HG03432 (cell line): ENCODE results near the gene PEX11G.

ENCODE experiments used
- ATAC-seq: cut with Tn5 transposase; IDR thresholded peaks from one replicate; pipeline ENCODE4 v1.9.1; 2021; ENCODE audit warnings: mild to moderate bottlenecking, moderate library complexity; ENCODE audit not compliant: unreplicated experiment

Gene PEX11G

DNA sequence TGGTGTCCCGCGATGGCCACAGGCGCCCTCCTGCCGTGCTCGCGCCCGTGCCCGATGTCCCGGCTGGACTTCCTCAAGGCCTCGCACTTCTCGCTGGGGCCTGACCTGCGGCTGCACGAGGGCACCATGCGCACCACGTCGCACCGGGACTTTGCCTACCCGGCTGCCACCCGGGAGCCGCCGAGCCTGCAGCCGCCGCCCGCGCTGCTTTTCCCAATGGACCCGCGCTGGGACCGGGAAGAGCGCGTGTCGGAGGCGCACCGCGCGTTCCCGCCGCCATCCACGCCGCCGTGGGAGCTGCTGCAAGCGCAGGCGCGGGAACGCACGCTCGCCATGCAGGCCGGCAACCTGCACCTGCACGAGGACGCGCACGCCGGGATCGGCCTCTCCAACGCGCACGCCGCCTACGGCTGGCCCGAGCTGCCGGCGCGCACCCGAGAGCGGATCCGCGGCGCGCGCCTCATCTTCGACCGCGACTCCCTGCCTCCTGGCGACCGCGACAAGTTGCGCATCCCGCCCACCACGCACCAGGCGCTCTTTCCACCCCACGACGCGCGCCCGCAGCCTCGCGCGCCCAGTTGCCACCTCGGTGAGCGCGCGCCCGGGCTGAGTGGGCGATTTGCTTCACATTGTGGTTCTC is 12.1 kb upstream of the PEX11G start:
- no peak for ATAC-seq

DNA sequence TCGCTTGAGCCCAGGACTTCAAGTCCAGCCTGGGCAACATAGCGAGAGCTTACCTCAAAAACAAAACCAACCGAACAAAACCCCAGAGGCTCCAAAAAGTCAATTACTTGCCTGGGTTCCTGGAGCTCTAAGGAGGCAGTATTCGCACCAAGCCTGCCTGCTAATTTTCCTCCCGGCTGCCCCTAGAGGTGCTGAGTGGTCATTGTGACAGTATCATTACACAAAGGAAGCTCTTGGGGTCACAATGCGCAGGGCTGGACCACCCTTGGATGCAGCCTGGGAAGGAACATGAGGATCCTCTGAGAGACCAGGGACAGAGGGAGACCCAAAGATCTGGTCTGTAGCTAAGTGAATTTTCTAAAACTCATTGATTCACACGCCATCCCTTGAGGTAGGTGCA is 8.5 kb upstream of the PEX11G start:
- no peak for ATAC-seq

DNA sequence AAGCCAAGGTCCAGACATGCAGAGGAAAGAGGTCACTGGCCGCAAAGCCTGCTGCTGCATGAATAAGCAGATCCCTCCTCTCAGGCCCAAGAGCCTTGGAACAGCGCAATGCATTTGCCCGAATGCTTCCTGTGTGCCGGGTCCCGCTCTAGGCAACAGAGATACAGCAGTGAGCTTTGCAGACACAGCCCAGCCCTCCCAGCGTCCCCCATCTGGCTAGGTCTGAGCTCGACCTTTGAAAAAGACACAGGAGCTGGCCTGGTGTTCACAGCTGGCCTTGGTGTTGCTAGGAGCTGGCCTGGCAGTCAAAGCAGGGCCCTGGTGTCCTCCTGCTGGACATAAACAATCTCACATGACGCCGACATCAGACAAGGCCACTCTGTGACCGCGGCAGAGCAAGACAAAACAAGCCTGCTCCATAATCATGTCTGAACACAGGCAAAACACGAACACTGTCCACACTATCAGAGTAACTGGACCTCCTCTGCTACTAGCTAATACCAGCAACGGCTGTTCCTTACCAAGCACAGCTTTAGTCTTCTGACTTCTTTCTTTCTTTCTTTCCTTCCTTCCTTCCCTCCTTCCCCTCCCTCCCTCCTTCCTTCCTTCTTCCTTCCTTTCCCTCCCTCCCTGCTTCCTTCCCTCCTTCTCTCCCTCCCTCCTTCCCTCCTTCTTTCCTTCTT is 5.7 kb upstream of the PEX11G start:
- ATAC-seq = no peak

DNA sequence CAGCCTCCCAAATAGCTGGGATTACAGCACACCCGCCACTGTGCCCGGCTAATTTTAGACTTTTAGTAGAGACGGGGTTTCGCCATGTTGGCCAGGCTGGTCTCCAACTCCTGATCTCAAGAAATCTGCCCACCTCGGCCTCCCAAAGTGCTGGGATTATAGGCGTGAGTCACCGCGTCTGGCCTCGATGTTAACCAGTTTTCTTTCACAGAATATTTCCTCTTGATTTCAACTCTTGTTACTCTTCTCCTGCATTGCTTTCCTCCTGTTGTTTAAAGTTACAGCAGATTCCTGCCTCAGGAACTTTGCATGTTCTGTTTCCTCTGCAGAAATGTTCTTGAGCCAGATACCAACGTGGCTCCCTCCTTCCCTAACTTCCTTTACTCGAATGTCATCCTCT is 3.7 kb upstream of the PEX11G start:
- no peak for ATAC-seq

DNA sequence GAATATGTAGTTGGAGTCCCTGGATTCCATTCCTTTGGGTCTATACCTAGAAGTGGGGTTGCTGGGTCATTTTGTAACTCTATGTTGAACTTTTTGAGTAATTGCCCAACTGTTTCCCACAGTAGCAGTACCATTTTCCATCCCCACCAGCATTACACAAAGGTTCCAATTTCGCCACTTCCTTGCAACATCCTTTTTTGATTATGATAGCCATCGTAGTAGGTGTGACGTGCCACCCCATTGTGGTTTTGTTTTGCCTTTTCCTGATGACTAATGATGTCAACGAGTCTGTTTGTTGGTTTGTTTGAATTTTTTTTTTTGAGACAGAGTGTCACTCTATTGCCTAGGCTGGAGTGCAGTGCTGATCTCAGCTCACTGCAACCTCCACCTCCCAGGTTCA is 3.3 kb upstream of the PEX11G start:
- ATAC-seq = no peak

DNA sequence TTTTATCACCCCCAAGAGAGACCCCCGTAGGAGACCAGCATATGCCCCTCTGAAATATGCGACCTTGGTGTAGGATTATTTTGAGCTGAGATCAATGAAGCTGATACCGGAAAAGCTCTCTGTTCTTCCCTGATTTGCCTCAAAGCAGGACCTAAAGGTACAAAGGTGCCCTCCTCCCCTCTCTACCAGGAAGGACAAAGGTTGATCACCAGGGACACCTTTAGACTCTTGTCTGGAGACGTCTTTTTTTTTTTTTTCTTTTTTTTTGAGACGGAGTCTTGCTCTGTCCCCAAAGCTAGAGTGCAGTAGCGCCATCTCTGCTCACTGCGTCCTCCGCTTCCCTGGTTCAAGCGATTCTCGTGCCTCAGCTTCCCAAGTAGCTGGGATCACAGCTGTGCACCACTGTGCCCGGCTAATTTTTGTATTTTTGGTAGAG is 792 bp upstream of the PEX11G start:
- ATAC-seq = no peak

DNA sequence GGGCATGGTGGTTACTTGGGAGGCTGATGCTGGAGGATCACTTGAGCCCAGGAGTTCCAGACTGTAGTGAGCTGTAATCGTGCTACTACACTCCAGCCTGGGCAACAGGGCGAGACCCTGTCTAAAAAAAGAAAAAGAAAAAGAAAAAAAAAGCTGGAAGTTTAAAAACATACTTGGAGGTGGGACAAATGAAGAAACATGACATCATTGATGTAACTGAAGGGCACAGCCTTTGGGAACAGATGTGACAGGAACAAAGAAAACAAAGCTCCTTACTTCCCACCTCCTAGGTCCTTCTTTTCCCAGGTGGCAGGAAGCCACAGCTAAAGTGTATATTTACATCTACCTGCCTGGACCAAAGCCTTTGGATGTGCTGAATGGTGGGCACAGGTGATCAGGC is 1.9 kb downstream of the PEX11G start:
- ATAC-seq = no peak

DNA sequence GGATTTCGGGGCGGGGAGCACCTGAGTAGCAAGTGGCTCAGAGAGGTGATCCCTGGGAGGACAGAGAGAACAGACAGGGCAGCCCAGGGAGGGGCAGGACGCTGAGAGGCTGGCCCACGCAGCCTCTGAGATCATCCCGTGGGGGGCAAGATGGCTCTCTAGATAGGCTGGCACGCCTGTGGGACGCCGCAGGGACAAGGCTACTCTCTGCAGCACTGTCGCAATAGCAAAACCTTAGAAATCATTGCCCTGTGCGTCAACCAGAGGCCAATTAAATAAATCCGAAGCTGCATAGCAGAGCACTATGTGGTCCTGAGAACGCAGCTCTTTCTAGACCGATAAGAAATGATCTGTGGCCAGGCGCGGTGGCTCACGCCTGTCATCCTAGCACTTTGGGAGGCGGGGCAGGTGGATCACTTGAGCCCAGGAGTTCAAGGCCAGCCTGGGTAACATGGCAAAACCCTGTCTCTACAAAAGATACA is 5.1 kb downstream of the PEX11G start:
- no peak for ATAC-seq

DNA sequence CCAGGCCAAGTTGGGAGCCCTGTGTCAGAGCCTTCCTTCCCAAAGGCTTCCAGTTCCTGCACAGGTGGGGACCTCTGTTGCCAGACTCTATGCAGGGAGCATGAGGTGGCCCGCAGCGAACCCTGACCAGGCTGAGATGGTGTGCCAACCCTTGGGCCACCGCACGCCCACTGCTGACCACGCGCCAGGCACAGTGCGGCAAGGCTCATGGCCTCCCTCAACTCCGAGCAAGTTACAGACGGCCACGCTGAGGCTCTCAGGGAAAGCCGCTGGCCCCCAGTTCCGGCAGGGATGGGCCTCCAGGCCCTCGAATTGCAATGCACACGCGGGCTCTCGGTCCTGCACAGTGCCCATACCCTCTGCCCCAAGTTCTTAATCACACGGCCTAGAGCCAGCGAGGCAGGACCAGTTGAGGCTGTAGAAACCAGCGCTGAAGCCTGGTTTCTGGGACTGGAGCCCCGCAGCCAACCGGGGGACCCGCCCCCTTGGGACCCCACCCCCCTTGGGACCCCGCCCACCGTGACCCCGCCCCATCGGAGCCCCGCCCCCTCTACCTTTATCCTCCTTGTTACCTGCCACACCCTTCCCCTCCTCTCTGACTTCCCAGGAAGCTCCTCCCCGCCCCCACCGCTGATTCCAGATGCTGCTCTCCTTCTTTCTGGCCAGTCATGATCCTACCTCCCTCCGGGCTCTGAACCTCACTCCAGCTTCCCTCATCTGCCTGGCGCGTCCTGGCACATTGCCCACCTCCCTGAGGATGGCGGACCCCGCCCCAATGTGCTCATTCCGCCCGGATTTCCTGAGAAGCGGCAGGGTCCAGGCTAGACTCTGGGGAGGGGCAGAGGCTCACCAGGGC is 6.0 kb downstream of the PEX11G start:
- no peak for ATAC-seq

DNA sequence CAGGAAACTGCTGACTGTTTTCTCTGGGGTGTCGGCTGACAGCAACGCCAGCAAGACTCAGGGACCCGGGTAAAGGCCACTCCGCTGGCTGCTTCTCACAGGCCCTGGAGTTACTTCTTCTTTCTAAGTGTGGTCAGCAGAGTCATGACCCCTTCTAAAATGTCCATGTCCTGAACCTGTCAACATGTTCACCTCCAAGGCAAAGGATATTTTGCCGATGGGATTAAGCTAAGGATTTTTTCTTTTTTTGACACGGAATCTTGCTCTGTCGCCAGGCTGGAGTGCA is 7.9 kb downstream of the PEX11G start:
- no peak for ATAC-seq

DNA sequence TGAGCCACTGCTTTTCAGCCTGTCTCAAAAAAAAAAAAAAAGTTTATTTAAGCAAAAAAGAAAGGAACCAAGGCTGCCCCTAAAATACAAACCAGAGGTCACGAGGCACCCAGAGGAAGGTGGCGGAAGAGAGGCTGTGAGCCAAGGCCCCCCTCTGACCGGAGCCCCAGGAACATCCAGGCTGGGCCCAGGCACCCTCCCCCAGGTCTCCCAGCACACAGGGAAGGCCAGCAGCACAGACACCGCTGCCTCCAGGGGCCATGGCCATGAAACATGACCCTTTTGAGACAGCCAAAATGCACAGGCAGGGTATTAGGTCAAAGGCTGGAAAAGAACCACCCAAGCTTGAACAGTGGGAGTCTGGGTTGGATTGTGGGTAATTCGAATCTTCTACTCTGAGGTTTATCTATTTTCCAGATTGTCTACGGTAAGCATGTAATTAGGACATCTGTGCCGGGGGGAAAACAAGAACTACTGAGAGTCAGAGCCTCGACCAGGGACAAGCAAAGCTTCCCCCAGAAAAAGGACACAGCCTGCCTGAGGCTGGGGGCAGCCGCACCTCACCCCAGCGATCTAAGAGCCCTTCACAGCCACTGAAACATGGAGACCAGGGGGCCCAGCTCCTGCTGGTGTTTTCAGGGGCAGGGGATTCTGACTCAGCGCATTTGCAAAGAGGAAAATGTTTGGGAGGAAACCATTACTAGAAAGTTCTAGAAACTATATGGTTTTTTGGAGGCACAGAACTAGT is 8.4 kb downstream of the PEX11G start:
- ATAC-seq = no peak

DNA sequence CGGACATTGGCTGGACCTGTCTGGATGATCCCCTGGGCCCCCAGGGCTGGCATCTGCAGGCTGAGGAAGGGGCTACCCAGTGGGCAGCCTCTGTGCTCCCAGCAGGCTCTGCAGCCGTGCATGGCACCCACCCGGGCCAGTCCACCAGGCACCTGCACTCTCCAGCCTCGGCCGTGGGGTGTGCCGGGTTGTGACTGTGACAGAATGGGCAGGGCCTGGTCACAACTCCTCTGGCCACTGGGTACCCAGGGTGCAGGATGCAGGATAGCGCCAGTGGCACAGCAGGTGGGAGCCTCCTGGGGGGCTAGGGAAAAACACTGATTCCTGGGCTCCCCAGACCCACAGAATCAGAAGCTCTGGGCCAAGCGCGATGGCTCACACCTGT is 10.0 kb downstream of the PEX11G start:
- no peak for ATAC-seq

DNA sequence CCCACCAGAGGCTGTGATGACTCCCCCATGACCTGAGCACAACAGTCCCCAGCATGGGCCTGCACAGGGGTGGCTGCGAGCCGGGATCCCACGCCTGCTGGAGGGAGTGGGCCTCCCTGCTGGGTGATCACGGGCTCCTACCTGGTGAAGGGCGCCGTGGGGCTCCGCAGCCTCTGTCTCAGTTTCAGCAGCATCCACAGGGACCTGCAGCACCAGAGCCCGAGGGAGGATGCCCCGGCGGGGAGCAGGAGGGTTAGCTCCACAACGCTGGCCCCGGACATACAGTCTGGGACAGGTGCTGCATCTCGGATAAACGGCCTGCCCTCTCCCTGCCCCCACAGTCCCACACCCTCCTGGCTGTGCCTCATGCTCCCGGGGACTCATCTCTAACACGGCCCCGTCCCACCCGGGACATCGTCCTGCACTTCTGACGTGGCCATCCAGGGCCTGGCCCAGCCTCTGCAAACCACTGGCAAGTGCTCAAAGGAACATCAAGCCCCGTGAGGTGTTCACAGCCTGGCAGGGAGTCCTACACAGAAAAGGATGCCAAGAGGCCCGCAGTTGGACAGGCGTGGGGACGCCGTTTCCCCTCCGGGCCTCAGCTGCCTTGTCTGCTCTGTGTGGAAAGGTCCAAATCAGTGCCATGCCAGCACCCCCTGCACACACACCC is 10.5 kb downstream of the PEX11G start:
- ATAC-seq = no peak

DNA sequence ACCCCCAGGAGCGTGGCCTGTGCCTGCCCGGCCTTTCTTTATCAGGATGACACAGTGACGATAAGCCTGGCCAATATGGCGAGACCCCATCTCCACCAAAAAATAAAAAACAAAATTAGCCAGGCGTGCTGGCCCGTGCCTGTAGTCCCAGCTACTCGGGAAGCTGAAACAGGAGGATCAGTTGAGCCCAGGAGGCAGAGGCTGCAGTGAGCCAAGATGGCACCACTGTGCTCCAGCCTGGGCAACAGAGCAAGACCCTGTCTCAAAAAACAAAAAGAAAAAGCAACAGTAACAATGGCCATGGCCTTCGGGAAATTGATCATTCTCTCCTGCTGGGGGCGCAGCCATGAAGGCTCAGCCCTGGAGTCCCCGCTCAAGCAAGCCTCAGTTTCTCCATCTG is 11.1 kb downstream of the PEX11G start:
- no peak for ATAC-seq

DNA sequence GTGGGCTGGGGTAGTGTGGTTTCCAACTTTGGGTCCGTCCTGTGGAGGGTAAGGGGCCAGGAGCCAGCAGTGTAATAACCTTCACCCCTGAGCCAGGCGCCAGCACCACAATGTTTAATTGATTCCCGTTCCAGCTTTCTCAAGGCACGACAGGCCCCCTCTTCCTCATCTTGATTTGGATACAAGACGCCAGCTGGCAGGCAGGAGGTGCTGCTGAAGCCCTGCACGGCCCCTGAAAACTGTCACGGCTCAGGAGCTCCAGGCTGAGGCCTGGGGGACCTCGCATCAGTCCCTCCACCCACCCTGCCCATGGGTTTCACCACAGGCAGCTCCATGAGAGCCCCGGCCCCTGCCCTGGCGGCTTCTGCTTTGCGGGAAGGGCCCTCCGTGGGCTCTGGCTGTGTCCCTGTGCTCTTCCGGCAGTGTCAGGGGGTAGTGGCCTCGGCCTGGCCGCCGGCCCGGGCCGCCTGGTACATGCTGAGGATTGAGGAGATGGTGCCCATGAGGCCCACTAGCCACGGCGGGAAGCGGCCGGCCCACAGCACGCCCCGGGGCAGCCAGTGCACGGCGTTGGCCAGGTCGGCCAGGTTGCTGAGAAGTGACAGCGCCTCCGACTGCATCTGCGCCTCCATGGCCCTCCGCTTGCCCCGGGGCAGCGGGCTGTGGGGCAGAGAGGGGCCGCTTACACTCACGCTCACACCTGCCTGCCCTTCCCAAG is 11.9 kb downstream of the PEX11G start:
- no peak for ATAC-seq

DNA sequence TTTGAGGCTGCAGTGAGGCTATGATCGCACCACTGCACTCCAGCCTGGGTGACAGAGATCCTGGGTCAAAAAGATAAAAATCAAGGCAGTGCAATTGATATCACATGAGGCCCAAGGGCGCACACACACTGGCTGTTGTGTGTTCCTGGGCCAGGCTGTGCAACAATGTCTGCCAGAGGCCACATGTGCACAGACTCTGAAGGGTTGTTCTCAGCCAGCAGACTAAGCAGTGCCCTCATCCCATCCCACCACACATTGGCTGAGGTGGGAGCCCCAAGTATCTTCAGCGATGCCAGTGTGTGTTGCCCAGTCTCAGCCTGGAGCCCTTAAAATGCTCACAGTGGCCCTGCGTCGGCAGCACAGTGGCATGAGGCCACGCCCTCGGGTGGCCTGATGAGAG is 12.6 kb downstream of the PEX11G start:
- no peak for ATAC-seq

DNA sequence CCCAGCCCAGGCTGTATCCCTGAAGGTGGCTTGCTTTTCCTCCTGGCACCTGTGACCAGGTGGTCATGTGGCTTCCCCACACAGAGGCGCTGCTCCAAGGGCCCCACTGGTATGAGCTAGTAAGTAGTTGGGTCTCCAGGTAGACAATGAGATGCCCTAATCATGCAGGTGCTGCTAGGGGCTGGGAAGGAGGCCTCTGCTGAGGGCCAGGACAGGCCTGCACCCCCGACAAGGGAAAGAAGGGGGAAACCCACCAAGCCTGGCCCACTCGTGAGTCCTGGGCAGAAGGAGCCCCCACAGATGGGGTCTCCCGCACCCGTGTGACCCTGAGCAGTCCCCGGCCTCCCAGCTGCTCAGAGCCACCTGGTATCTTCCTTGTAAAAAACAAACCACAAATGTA is 13.2 kb downstream of the PEX11G start:
- no peak for ATAC-seq

DNA sequence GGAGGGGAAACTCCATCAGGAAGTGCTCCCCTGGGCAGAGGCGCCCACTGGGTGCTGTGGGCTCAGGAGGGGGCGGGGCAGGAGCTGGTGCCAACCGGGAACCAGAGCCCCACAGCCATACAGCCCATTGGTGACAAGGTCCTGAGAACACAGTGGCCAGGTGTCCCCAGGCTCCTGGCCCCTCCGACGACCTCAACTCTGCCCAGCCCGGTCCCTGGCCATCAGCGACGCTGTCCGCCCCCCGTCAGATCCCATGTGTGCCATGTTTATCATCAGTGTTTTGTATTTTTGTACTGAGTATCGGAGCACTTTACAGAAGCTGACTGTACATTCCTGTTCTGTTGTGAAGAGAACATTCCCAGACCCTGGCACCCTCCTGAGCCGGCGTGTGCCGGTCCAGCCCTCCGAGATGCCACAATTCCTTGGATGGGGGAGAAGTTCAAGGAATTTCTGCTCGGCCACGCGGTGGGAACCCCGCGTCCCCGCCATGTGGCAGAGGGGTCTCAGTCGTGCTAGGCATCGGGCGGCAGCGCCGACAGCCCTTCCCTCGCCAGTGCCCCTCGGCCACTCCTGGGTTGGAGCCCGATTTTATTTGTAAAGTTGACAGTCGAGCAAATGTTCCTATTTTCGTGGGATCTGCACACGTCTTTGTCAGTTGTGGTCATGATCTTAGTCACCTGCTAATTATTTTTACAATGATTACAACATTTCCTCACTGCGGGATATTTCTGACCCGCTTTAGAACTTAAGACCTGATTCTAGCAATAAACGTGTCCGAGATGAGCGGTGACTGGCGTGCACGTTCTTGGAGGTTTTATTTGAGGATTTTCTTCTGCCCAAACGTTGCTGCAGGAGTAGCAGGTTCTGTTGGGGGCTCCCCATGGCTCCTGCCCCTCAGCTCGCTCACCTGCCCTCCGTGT is 16.9 kb downstream of the PEX11G start:
- no peak for ATAC-seq
